Stimulated activated CD8-positive, alpha-beta memory T cell treated with anti-CD3 and anti-CD28 coated beads, Interleukin-4, amount 100 ng/mL, for 48 hours (primary cell): ENCODE measurements around the gene NXPH1.

ENCODE experiments used
- DNase-seq: peaks from one replicate; pipeline ENCODE4 v3.0.0-alpha.2; 2020

Gene NXPH1

DNA sequence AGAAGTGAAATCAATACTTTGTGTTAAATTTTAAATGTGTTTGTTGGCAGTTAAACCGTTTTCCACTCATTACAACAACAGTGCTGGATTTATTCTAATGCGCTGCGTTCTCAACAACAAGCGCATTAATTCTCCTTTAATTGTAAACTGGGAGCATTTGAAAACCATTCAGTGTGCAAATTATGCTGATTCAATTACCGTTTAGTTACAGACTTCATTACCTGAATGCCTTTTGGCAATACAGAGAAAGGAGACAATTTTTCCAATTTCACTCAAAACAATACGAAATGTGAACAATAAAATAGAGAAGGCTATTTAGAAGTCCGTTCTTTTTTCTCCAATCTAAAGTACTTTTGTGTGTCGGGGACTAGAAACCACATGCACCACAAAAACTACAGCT, 4.2 kb downstream of the NXPH1 start:
- no peak for DNase-seq

DNA sequence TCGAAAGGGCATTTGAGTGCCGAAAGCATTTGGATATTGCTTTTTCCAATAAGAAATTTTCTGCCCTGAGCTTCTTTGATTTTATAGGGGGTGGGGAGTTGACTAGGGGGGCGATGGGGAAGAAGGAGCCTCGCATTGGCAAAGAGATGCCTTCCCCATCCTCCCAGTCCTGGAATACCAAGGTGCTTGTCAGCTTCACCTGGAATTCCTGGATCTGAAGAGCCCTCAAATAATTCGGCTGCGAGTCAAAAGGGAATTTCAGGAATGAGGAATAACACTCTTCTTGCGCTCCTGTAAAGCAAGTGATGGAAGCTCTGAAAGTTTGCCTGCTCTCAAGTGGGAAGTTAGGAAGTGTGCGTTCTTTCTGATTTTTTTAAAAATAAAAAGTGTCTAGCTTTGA, 7.3 kb downstream of the NXPH1 start:
- DNase-seq: no peak

DNA sequence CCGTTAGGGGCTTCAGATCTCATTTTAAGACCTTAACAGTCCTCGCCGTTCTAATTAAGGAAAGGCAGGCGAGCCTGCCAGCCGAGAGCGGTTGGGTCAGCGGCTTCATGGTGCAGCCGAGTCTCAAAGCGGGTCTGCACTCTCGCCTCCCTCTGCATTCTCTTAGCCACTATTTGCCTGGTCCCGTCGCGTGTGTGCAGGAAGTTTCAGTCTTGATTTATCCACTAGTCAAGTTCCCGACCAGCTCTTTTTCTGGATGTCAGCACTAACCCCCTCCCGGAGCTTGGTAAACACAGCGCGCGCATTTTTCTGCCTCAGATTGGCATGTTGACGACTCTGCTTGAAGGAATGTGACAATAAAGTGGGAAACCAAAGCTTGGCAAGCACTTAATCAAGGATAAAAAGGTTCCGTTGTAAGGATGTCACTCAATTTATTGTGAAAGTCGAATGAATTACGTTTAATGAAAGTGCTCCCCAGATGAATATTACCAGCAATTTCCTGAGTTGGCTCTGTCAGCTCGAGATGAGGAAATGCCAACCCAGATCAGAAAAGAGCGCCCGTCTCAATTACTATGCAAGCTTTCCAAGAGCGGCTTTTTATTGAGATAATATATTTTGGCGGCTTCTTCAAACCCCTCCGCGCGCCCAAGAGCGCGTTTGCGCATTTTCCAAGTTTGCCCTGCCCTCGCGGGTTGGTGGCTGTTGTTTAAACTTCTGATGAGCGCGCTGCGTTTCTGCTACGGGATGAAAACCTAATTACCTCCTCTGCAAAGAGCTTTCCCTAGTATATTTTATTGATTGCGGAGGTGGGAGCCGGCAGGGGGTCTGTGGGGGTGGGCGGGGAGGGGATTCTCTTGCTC, 7.9 kb downstream of the NXPH1 start:
- DNase-seq: no peak

DNA sequence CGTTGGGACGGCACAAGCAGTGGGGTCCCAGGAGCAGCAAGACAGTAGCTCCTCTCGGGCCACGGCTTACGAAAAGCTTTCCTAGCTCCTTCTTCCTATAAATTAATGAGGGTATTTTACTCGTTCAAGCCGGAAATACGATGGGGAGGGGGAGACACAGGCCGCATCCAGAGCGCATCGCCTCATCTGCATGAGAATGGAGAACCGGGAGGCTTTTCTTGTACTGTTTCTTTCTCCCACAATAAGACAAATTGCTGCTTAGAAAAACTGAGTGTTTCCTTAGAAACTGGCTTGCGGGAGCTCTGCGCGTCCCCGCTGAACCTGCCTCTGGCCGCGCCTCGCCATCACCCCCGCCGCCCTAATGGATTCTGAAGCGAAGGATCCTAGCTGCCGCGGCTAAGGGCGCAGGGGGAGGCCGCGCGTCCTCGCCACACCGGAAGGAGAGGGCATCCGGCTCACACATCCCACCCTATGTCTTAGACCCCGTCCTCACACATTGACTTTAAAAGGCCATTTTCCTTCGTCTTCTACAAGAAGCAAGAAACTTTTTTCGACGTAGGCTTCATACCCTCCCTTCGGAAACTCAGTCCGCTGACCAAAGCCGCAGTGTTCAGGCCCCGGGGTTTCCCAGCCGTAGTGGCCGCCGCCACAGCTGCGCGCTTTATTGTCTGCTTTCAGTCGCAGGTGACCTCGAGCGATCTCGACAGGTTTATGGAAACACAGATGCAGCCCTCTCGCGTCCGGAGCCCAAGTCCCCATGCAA, 8.8 kb downstream of the NXPH1 start:
- no peak for DNase-seq

GRCh38 chr7:8442814-8443304, 9.4 kb downstream of the NXPH1 start:
- DNase-seq: peak; percentile 76

- no peak for DNase-seq
Measured at GRCh38 chr7:8443576-8444467, 10.4 kb downstream of the NXPH1 start.

DNA sequence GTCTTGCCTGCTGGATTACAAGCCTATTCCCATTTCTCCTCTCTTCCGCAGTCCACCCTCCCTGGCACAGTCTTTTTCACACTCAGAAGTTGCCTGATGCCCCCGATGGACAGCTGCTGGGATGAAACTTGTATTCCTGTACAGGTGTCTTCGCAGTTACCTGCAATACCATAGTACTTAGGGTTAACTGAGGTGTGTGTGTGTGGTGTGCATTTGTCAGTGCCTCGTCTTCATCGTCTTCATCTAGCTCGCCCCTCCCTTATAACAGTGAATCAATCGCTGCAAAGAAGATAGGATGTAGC, 11.0 kb downstream of the NXPH1 start:
- no peak for DNase-seq

- DNase-seq: no peak
Measured at GRCh38 chr7:8453535-8453934, 20.1 kb downstream of the NXPH1 start.

- no peak for DNase-seq
Measured at GRCh38 chr7:8455426-8455825, 22.0 kb downstream of the NXPH1 start.

DNA sequence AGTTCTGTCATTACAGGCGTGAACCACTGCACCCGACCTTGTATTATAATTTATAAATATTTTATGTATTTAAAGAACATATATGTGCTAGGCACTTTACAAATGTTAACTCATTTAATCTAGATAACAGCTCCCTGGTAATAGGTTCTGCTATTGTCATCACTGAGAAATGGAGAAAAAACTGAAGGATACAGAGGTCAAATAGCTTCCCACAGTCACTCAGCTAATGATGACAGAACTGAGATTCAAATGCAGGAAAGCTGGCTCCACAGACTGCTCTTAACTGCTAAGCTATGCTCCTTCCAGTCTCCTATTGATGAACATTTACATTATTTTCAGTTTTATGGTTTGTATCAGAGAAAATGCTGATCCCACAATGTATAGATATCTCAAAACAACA, 28.9 kb downstream of the NXPH1 start:
- DNase-seq: no peak

DNA sequence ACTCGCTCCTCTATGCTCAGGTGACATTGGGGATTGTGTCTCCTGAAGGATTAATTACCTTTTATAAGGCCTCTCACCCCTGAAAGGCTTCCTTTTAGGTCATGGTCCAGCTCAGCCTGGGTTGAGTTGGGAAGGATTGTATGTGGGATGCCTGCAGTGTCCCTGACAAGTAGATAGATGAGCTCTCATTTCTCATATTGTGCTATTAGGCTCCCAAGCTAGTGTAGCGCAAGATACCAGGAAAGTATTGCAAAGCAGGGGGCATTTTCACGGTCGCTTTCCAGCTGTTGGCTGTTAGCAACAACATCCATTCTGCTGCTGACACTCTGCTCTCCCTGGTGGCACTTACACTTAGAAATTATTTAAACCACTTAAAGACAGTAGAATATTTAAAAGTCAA, 31.9 kb downstream of the NXPH1 start:
- no peak for DNase-seq

- no peak for DNase-seq
Measured at GRCh38 chr7:8480527-8480926, 47.1 kb downstream of the NXPH1 start.

DNA sequence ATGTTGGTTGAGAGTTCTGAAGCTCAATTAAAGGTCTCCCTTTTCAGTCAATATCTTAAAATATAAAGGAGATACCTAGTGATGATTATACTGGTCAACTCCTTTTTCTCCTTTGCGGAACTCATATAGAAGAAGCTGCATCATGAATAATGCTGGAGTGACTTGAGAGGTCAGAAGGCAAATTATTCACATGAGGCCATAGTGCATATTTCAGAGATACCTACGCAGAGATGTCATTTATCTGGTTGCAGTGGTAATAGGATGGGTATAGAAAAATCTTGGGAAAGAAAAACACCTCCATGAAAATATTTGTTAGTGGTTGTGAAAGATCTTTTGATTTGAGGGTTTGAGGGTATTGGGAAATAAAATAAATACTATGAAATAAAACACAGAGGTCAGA, 47.7 kb downstream of the NXPH1 start:
- no peak for DNase-seq

DNA sequence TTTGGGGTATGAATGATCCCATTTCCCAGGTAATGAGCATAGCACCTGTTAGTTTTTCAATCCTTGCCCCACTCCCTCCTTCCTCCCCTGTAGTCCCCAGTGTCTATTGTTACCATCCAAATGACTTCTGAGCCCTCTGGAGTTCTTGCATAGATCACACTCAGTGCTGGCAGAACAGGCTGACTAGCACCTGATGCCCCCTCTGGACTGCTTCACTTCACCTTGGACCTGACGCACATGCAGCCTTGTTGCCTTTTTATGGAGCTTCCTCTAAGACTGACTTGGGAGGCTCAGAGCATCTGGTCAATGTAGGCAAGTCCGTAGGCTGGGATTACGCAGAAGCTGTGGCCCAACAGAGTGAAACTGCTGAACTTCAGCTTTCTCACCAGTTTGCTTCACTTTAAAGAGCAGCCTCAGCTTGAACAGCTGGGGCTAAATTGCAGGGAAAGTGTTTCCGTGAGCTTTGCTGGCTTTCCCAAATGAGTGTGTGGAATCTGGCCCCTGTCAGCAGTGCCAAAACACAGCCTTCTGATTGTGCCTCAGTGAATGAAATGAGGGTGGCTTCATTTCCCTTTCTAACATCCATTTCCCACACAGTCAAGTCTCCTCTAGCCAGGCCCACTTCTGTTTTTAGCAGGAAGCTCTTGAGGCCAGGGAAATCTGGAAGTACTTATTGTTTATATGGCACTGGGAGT, 48.5 kb downstream of the NXPH1 start:
- no peak for DNase-seq

GRCh38 chr7:8490391-8491045, 57.1 kb downstream of the NXPH1 start:
- no peak for DNase-seq

DNA sequence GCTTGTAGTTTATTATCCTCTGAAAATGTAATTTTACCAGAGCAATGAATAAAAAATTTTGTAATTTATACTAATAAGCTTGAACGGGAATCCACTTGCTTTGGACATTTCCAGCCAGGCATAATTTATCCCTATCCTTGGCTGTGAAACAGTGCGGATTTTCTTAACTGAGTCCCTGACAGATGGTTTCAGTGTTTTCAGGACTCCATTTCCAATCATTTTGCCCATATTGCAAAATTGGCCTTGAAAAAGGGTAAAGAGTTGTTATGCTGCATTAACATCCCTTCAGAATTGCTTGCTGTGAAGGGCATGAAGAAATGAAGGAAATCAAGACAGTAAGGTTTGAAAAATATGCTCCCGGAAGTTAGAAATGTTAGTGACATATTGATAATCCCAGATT, 57.7 kb downstream of the NXPH1 start:
- DNase-seq: no peak

DNA sequence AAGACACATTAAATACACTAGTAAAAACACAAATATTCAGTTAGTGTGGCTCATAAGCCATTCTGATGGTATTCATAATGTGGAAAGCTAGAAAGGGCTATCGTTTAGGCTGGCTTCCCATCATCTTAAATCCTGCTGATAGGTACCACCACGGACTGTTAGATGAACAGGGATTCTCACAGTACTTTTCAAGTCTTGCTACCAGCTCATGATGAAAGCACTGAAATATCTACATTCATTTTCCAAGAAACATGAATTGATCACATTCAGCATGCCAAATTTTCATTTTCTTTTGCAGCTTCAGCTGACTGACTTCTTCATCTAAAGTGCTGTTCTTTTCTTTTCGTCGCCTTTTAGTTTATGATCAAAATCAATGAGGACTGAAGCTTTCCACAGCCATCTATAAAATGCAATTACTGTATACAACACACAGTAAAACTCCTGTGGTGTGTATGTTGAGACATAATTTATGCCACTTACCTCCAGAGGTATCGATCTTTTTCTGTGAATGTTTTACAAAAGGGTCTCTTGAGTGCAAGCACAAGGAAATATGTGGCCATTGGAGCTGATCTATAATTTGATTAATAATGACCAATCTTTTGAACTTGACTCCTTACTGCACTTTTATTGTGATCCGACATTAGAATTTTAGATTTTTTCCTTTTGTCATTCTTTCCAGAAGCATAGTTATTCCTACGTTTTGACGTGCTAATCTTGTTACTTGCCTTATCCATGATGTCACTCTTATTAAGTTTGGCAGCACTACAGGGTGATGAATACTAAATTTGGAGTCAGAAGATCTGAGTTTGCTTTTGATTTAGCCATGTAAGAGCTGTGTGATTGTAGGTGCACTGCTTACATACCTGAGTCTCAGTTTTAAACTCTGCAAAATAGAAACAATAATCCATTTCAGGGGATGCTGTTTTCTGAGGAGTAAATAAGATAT, 58.4 kb downstream of the NXPH1 start:
- DNase-seq: no peak

DNA sequence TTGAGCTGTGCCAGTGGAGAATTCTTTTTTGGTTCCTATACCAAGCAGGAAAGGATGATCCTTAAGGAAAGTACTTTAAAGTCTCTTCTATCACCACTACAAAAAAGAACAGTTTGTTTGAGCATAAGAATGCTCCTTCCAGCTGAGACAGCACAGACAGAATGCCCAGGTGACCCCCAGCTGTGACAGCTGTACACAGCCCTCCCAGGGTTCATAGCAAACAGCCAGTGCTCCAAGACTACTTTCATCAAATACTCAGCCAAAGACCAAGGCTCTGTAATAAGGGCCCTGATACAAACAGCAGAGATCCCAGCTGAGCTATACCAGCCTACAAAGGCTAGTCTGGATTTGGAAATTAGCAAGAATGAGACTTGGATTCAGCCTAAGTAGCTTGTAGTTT, 65.7 kb downstream of the NXPH1 start:
- no peak for DNase-seq

GRCh38 chr7:8500286-8500685, 66.9 kb downstream of the NXPH1 start:
- no peak for DNase-seq

DNA sequence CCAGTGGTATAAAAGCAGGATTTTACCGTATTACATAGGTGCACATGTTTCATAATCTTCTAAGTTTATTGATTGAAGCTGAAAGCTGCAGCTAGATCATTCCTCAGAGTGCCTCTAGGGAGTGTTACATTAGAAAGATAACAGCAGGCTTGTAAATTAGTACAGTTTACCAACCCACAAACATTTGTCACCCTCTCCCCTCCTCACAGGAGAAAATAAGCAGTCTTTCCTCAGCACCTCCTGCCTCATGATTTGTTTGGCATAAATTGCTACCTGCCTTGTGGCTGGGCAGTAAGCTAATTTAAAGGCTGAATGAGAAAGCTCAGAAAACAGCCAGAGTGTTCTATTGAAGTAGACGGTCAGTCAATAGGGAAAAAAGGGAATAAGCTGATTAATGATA, 74.2 kb downstream of the NXPH1 start:
- DNase-seq: no peak

DNA sequence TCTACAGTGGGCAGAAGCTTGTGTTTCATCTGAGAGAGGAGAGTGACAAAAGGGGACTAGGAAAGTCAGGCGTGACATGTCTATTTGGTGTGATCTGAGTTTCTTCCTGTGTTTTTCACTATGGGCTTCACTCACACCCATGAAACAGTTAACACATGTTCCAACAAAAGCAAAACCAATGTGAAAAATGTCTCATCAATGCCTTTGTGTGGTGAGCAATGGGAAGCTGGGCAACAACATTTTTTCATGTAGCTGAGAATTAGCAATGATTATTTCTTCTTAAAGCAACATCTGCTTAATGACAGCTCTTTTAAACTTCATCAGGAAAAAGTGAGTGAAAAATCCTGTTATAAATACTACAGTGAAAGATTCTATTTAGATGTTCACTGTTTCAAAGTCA, 76.2 kb downstream of the NXPH1 start:
- DNase-seq: no peak
